HK-2 (cell line): ENCODE results near the gene LIPJ.
A peak's percentile ranks its signal among the peaks of the same experiment; 100 is the strongest.

Experiments
- DNase-seq: peaks from one replicate; pipeline ENCODE4 v3.0.0-alpha.2; 2018; ENCODE audit not compliant: unreplicated experiment

The LIPJ gene, protein sequence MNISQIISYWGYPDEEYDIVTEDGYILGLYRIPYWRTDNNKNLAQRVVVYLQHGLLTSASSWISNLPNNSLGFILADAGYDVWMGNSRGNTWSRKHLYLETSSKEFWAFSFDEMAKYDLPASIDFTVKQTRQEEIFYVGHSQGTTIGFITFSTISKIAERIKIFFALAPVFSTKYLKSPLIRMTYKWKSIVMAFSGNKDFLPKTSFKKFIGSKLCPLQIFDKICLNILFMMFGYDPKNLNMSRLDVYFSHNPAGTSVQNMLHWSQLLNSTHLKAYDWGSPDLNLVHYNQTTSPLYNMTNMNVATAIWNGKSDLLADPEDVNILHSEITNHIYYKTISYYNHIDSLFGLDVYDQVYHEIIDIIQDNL

GRCh38 chr10:88586462-88586861 lies at the start of gene LIPJ:
Gene LIPJ (plus strand): TSS chr10:88586762. CDS start chr10:88590688, 3,926 bp downstream.
- no peak for DNase-seq

DNA sequence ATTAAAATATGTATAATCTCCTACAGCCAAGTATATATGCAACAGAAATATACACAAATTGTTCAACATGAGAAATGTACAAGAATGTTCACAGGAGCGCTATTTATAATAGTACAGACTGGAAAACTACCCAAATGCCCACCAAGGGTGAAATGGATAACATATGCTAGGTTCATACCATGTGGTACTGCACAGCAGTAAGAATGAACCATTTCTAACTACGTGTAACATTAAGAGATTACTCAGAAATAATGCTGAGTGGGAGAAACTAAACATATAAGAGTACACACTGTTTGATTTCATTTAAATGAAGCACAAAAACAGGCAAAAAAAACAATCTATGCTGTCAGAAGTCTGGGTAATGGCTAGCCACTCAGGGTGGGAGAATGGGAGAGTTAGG lies 49.2 kb upstream of the LIPJ start:
- no peak for DNase-seq

GRCh38 chr10:88538048-88538447 lies 48.5 kb upstream of the LIPJ start:
- no peak for DNase-seq

GRCh38 chr10:88540351-88540750 lies 46.2 kb upstream of the LIPJ start:
- DNase-seq, result no peak

DNA sequence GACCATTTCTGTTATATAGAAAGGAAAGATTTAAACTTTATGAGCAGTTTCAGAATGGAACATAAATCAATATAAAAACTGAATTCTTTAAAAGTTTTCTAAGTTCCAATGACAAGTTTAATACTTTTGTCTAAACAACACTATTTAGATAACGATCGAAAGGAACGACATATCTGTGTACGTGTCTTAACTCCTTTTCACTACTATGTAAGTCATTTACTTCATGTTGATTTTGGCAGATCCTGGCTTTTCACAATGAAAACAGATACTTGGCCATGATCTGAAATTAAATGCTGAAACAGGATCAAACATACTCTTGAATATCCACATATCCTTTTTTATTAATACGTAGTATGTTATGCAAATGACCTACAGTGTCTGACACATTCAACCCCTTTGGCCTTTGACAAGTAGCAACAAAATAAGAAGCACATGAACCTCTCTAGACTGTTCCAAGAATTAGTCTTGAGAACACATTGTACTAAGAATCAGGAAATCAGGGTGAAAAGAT lies 45.4 kb upstream of the LIPJ start:
- no peak for DNase-seq

DNA sequence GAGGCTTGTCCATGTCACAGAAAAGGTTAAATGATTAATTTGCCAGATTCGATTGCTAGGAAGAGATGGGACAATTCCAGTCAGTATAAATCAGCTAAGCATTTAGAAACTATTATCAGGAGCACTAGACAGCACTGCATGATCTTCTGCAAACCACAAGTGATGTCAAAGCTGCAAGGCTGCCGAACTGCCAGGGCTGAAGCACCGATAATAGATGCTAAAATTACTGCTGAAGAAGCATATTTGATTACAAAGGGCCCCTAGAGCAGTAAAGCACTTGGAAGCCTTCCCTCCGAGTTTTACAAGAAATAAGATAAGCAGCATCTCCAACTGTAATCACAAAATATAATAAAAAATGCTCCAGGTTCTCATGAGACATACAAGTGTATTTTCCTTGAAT lies 44.0 kb upstream of the LIPJ start:
- no peak for DNase-seq

GRCh38 chr10:88544140-88544870 lies 42.3 kb upstream of the LIPJ start:
- no peak for DNase-seq

- DNase-seq, result no peak
These were observed 41.2 kb upstream of the LIPJ start for GRCh38 chr10:88545359-88545758.

GRCh38 chr10:88546497-88546896 lies 40.1 kb upstream of the LIPJ start:
- no peak for DNase-seq

DNA sequence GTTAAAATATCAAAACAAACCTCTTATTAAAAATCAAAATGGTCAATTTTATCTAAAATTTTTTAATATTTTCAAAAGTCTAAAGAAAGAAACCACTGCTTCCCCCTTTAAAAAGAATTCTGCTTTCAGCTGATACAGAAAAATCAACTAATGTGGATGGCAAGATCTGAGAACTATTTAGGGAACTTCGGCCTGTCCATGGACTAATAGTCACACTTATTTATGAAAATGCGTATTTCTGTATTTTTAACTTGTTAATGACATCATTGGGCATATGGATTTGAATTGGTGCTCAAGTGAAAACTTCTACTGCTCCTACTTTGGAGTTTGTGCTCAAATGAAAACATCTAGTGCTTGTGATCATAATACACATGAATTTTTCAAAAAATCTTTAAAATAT lies 35.3 kb upstream of the LIPJ start:
- no peak for DNase-seq

- DNase-seq, result peak; percentile 14
These were observed 33.3 kb upstream of the LIPJ start for GRCh38 chr10:88553116-88553752.

DNA sequence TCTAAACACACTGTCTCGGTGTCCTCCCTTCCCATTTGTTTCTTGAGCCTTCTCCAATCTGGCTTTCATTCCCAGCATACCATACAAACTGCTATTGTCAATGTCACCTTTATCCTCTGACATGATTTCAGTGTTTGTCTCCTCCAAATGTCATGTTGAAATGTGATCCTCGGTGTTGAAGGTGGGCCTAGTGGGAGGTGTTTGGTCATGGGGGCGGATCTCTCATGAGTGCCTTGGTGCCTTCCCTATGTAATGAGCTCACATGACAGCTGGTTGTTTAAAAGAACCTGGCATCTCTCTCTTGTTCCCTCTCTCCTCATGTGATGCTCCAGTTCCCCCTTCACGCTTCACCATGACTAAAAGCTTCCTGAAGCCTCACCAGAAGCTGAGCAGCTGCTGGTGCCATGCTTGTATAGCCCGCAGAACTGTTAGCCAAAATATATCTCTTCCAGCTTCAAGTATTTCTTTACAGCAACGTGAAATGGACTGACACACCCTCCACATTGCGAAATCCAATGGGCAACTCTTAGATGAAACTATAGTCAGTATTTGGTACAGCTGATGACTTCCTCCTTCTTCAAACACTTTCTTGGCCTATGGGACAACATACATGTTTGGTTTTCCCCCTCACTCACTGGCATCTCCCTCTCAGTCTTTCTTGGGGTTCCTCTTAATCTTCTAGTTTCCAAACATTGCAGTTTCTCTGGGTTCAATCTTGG lies 31.2 kb upstream of the LIPJ start:
- DNase-seq, result no peak

GRCh38 chr10:88557256-88557655 lies 29.3 kb upstream of the LIPJ start:
- DNase-seq, result no peak

DNA sequence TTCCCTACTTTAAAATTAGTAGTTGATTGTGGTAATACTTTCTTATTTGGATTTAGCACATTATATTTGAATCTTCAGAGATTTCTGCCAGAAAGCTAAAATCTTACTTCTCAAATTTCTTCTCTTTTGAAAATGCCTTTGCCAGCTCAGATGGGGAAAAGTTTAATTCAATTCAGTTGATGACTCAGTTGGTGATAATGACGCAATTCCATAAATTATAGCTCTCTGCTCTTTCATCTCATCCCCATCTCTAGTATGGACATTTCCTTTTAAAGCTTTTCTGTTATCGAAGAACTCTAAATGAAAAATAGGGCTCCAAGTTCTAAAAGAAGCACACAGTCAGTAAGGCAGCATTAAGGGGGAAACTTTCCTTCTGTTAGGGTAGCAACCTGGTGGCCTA lies 28.9 kb upstream of the LIPJ start:
- DNase-seq, result no peak

GRCh38 chr10:88562152-88562551 lies 24.4 kb upstream of the LIPJ start:
- DNase-seq, result no peak

GRCh38 chr10:88565072-88565471 lies 21.5 kb upstream of the LIPJ start:
- no peak for DNase-seq

- DNase-seq, result no peak
These were observed 4.2 kb upstream of the LIPJ start for GRCh38 chr10:88582411-88582805.

- DNase-seq, result peak; percentile 81
These were observed 3.6 kb upstream of the LIPJ start, which contains the start of gene RNLS for GRCh38 chr10:88582806-88583583. Gene RNLS (minus strand): TSS chr10:88583318.

DNA sequence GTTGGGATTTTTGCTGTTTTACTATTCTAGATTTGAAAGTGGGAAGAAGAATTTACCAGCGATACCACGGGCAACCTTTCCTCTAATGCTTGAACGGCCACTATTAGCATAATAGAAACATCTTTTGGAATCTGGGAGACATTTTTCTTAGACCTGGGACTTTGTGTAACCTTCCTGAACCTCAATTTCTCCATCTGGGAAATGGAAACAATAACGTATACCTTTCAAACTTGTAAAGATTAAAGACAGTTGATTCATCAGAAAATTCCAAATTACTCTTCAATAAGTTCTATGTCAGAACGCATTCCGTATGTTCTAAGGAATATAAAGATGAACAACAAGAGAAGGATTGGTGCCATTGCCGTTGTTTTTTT lies 3.0 kb upstream of the LIPJ start:
- no peak for DNase-seq

DNA sequence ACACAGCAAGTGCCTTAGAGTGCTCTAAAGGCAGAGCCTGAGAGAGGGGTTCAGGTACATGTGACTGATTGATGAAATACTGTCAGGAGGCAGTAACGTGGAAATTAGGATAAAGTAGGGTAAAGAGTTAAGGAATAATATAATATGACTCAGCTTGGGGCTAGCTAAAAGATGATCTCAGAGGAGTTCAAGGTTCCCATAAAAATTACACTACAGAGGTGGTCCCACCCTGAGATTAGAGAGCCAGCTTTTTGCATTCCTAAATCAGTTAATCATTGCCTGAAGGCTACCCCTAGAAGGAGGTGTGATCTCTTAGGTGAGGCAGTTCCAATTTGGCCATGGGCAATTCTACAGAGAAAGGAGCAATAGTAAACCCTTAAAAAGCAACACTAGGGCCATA lies 5.8 kb downstream of the LIPJ start:
- no peak for DNase-seq

DNA sequence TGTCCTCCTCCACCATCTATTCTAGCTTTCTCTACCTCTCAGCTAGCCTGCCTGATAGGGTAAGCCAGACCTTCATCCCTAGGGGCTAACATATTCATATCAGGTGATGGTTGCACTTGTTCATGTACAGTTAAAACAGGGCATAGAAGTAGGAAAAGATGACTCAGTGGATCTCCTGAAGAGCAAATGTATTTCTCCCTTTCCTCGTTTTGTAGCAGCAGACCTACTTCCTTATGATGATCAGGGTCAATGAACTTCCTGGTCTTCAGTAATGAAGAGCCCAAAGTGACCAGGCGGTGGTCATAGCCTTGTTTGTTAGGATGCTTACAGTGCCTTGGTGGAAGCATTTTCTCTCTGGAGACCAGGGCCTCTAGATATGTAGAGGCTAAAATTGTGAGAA lies 6.3 kb downstream of the LIPJ start:
- no peak for DNase-seq
